ENCODE measurements around the gene EDC3.
A peak's percentile ranks its signal among the peaks of the same experiment; 100 is the strongest.
"Not testable (repeated sequence)": the region's sequence is repeated elsewhere in the genome, so short reads cannot be mapped to it uniquely, and the experiment has no call there.

EDC3 gene, protein sequence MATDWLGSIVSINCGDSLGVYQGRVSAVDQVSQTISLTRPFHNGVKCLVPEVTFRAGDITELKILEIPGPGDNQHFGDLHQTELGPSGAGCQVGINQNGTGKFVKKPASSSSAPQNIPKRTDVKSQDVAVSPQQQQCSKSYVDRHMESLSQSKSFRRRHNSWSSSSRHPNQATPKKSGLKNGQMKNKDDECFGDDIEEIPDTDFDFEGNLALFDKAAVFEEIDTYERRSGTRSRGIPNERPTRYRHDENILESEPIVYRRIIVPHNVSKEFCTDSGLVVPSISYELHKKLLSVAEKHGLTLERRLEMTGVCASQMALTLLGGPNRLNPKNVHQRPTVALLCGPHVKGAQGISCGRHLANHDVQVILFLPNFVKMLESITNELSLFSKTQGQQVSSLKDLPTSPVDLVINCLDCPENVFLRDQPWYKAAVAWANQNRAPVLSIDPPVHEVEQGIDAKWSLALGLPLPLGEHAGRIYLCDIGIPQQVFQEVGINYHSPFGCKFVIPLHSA

DNA sequence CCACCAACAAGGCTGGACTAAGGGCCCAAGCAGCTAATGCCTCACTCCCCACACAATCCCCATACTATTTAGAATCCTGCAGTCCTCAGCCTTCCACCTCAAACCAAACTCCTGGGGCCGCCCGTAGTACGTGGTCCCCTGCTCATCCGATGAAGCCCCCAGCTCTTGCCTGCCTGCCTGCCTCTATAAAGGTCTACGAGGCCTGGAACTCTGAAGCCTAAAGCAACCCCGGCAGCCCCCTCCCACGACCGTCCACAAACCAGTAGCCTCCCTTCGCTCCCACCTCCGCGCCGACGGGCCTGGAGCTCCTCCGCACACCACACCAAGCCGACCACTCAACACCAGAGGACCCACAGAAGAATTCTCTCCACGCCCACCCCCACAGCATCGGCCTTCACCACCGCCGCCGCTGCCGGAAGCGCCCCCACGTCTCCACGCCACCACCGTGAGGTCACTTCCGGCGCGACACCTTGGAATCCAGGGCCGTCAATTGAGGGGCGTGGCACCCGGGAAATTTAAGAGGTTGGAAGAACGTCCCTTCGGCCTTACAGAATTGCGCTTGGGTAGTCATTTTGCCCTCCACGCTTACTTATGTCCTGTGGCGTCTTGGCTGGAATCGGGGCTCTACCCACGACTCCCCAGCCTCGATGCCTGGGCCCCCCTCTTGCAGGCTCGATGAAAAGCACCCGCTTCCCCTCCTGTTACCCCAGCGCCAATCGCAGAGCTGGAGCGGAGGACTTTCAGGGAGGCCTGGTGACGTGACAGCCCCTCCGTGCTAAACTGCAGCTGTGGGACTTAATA is at the start of gene EDC3:
Gene EDC3, minus strand, starts transcription at position 428 of the 801 bp plus-strand sequence. CDS start 20,900 bp downstream, outside the sequence.
- DNase-seq (ENCODE audit: low spot score) = peak; percentile 77

DNA sequence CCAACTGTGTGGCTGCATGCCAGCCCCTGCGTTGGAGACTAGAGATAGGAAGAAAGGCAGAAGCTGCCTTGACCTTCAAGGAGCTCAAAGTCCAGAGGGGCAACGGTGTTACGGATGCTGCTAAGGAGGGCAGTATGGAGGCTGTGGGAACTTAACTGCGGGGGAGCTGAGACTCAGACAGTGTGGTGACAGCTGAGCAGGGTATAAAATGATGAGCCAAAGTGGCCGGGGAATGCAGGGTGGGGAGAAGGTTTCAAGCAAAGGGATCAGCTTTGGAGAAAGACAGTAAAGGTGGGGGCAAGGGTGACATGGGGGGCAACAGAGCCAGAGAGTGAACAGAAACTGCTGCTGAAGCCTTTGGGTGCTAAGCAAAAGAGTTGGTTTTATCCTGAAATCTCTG is 46.6 kb upstream of the EDC3 start:
- DNase-seq (ENCODE audit: low spot score) = no peak

DNA sequence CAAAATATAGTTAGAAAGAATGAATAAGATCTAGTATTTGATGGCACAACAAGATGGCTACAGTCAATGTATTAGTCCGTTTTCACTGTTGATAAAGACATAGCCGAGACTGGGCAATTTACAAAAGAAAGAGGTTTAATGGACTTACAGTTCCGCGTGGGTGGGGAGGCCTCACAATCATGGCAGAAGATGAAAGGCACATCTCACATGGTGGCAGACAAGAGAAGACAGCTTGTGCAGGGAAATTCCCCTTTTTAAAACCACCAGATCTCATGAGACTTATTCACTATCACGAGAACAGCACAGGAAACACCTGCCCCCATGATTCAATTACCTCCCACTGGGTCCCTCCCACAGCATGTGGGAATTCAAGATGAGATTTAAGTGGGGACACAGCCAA is 42.4 kb upstream of the EDC3 start:
- not testable (repeated sequence) for DNase-seq (ENCODE audit: low spot score)

DNA sequence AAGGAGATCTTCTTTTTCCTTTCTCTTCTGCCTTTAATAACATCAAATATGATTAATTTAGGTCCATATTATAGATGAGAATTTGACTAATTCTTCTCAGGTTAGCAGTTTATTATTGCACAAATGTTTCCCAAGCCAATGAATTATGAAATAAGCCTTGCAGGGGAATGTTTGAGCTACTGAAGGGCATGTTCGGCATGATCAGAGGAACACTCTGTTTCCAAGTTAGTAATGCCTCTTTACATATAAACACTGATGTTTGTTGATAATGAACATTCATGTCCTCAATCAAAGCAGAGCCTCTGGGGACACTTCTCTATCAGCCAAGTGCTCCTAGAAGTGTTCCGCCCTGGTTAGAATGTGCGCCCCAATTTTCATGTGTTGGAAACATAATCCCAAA is 39.5 kb upstream of the EDC3 start:
- DNase-seq (ENCODE audit: low spot score) = no peak

DNA sequence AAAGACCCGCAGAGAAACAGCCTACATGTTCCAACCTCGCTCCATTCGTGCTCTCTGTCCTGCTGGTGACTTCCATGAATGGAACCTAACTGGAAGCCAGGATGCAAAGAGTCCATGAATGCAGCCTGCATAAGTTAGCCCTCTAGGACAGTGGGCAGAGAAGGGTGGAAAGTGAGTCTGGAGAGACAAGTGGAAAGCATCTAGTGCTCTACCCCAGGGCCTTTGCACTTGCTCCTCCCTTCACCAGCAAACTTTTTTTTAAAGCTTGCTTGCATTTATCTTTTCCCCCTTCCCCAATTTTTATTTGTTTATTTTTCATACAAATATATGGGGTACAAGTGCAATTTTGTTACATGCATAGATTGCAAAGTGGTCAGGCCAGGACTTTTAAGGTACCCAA is 37.4 kb upstream of the EDC3 start:
- no peak for DNase-seq (ENCODE audit: low spot score)

DNA sequence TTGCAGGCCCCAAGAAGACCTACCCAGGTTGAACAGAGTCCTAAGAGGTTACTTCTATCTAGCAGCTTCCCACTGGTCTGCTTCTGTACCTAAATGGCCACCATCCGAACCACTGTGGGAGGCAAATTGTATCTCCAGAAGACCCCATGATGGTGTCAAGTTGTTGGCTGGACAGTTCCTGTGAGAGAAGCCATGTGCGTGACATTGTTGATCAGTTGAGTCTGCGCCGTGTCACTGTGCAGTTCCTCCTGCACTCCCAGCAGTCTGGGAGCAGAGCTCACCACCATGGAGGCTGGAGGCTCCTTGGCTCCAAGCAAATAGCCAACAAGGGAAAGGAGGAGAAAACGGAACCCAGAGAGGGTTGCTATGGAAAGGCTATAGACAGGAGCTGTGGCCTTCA is 37.0 kb upstream of the EDC3 start:
- no peak for DNase-seq (ENCODE audit: low spot score)

DNA sequence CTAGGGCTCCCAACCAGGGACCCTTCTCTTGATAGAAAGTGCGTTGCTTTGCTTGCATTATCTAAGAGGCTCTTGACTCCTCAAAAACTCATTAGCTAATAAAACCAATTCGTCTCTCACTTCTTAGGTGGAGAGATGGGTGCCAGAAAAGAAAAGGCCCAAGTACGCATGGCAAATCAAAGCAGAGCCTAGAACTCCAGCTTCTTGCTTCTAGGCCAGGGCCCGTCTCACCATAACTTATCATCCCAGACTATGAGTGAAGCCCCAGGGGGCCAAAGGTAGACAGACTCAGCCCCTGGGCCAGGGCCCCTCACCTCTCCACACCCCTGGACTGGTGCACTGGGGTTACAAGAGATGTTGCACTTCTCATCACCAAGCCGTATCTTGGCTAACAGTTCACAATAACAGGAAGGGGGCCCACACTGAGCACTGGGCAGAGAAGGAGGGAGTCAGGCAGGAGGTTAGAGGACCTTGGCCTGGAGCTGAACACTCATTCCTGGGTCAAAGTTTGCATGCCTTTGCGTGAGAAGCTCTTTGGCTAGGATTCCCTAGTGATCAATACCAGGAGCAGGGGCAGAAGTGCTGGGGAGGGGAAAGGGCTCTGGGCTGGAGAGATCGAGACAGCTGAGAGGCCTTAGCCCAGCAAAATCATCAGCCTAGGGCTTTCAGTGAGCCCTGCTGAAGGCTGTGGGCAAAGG is 34.9 kb upstream of the EDC3 start:
- DNase-seq (ENCODE audit: low spot score) = peak; percentile 97

DNA sequence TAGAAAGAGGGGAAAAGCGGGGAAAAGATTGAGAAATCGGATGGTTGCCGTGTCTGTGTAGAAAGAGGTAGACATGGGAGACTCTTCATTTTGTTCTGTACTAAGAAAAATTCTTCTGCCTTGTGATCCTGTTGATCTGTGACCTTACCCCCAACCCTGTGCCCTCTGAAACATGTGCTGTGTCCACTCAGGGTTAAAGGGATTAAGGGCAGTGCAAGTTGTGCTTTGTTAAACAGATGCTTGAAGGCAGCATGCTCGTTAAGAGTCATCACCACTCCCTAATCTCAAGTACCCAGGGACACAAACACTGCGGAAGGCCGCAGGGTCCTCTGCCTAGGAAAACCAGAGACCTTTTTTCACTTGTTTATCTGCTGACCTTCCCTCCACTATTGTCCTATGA is 33.5 kb upstream of the EDC3 start:
- not testable (repeated sequence) for DNase-seq (ENCODE audit: low spot score)

DNA sequence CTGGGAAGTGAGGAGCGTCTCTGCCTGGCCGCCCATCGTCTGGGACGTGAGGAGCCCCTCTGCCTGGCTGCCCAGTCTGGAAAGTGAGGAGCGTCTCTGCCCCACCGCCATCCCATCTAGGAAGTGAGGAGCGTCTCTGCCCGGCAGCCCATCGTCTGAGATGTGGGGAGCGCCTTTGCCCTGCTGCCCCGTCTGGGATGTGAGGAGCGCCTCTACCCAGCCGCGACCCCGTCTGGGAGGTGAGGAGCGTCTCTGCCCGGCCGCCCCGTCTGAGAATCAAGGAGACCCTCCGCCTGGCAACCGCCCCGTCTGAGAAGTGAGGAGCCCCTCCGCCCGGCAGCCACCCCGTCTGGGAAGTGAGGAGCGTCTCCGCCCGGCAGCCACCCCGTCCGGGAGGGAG is 32.9 kb upstream of the EDC3 start:
- not testable (repeated sequence) for DNase-seq (ENCODE audit: low spot score)

DNA sequence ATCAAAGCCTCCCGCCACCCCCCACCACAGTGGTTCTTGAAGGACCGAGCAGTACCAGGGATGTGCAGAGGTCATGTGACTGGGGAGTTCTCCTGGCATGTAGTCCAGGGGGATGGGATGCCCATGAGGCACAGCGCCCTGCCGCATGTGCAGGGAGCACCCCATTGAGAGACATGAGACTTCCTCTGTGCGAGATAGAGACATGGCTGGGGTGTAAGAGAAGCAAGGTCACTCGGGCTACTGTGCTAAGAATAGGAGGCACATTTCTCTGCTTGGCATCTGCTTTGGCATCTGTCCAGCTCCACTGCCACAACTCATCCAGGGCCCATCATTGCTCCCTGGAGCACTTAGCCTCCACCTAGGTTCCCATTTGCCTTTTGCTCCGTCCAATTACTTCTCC is 31.9 kb upstream of the EDC3 start:
- no peak for DNase-seq (ENCODE audit: low spot score)

DNA sequence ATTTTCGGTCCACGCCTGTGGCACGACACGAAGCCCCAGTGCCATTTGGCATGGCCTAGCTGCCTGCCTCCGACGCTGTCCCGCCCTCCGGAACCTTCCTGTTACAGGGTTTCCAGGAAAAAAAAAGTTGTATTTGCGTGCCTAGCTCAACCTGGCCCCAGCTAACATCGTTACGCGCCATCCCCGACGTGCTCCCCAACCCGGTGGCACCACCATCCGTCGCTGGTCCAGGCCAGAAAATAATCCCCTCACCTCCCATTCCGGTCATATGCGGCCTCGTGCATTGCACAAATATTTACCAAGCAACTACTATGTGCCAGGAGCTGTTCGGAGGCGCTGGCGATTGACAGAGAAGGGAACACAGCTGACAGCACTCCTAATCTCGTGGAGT is 30.9 kb upstream of the EDC3 start:
- no peak for DNase-seq (ENCODE audit: low spot score)

DNA sequence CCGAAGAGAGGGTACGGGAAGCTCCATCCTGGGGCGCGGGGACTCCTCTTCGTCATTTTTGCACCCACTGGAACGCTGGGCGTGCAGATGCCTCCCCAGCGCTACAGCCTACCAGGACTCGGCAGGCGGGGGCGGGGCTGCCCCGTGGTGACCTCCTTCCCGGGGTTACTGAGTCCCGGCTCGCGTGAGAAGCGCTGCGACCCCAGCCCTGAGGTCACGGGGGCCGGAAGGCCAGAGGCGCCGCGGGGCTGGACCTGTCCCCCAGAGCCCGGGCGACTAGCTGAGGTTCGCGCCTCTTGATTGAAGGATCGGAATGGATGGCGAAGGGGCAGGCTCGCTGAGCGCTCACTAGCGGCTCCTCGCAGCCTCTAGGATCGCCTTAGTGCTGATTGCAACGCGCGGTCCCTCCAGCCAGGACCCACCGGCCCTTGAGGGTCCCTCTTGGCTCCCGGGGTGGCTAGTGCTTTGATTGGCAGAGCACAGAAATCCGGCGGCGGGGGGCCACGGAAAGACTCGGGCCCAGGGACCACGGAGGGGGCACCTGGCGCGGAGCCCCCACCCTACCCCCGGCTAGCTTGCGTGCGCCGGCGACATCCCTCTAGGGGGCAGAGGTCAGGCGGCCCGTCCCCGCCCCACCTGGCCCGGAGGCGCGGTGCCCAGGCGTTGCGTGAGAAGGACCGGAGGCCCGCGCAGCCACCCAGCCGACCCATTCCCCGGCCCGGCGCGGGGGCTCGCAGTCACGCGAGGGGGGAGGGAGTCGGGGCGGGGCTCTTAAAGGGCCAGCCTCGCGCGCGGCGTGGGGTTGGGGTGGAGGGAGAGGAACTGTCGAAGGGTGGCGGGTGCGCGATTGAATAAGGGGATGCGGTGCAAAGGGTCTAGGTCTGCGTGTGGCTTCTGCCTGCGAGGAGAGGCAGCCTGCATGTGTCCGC is 30.3 kb upstream of the EDC3 start:
- peak; percentile 93 for DNase-seq (ENCODE audit: low spot score)

DNA sequence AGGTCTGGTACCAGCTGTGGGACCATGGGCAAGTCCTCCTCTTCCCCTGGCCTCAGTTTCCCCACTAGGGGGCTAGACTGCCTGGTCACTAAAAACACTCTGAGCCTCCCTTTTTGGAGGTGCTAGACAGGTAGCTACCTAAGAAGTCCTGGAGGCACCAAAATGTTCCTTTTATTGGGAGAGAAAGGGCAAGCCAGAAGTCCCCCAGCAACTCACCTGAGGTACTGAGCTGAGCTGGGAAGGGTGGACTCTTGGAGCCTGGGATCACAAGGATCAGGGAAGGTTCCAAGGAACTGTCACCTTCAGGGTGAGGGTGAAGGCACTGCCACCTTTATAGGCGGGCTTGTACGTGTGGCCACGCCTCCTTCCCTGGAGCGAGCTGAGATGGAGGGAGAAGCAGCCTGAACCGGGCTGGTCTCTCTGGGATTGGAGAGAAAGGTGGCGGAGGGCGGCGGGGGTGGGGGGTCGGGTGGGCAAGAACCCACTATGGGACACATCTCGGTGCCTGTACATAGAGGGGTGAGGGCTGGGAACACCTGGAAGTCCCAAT is 29.5 kb upstream of the EDC3 start, which contains the start of gene CYP1A1:
Gene CYP1A1, minus strand, starts transcription at position 304 of the 550 bp plus-strand sequence. CDS start 2,431 bp downstream, outside the sequence.
- peak; percentile 75 for DNase-seq (ENCODE audit: low spot score)

DNA sequence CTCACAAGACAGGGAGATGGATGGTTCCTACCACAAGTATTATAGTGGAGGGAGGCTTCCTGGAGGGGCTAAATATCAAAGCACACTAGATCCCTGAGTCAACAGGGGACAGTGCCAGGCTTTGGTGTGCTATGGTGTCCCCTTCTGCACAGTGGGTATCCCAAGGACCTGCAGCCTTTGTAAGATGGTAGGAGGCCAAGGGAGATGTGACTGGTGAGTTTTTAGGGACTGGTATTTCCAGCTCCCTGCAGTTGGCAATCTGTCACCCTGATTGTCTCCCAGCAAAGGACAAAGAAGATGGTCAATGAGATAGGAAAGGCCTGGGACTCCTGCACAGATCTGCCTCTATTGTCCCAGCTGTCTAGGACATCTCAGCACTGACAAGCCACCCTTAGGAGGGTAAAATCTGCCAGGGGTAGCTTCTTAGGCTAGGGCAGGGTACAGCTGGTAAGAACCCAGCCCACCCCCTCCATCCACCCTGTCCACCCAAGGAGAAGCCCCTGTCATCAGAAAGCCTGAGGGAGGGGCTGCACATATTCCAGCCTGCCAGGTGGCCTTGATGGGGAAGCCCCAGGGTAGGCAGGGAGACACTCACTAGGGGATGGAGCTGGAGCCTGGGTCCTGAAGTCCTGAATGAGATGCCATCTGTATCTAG is 28.9 kb upstream of the EDC3 start:
- no peak for DNase-seq (ENCODE audit: low spot score)

DNA sequence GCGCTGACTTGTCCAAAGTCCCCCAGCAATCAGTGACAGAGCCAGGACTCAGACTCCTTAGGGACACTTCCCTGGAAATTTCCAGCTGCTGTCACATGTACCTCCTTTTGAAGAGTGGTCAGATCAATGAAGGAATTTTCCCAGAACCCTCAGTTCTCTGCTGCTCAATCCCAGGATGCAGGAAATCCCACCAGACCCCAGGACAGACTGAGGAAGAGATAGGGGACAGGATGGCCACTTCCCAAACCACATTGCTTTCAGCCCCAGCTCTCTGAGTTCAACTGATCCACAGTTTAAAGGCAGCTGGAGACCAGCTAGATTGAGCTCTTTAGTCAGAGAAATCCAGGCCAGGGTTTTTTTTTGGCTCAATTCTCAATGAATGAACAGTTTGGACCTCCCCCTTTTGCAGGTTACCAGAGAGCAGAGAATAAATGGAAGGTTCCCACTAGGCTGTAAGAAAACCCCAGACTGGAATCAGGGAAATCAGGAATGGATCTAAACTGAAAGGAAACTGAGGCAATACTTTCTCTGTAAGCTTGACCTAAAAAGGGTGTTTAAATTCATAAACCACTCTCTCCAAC is 28.0 kb upstream of the EDC3 start:
- peak; percentile 90 for DNase-seq (ENCODE audit: low spot score)

DNA sequence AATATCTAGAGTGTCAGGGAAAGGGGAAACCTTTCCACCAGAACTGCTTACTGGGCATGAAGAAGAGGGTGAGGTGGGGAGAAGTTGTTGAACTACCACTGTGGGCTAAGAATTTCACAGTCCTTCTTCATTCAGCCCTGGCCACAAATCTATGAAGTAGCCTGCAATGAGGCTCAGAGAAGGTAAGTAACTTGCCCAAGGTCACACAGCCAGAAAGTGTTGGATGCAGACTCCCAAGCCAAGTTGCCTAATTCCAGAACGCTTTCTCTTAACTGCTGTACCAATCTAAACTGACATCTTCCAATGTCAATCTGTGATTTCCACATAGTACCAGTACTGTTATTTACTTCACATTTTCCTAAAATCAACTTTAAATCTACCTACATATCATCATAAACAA is 27.4 kb upstream of the EDC3 start:
- no peak for DNase-seq (ENCODE audit: low spot score)

DNA sequence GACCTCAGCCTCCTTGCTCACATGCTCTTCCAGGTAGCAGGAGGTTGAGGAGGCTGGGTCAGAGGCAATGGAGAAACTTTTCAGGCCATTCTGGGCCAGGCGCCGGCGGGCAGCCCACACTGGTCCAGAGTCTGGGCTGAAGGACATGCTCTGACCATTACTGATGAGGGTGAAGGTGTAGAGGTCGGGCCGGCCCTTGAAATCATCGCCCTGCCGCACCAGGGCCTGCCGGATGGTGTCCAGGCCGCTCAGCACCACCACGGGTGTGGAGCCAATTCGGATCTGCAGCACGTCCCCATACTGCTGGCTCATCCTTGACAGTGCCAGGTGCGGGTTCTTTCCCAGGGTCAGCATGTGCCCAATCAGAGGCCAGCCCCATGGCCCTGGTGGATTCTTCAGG is 26.8 kb upstream of the EDC3 start:
- DNase-seq (ENCODE audit: low spot score) = no peak

DNA sequence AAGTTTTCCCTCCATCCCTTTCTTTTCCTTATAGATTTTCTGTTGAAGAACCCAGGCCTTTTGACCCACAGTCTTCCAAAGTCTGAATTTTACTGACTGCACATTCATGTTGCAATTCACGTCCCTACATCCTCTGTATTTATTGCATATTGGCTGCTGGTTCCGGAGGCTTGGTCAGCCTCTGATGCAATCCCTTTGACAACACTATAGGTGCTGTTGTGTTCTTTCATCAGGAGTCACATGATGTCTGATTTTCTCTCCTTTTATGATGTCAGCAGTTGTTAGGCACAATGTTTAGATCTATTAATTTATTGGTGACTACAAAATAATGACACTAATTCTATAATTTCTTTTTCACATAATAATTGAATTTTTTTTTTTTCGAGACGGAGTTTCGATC is 20.8 kb upstream of the EDC3 start:
- peak; percentile 80 for DNase-seq (ENCODE audit: low spot score)

DNA sequence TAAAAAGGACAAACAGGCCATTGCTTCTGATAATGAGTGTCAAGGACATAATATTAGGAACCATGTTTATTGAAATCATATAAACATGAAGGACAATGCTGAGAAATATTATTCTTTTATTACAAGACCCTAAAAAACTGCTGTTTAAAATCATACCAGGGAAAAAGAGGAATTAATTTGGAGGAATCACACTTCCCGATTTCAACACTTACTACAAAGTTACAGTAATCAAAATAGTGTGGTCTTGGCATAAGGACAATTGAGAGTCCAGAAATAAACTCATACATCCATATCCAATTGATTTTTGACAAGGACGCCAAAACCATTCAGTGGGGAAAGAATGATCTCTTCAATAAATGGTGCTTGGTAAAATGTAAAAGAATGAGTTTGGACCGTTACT is 16.5 kb upstream of the EDC3 start:
- DNase-seq (ENCODE audit: low spot score) = no peak

Data from HuH-7.5 (cell line).